HepG2 (cell line): Measurements from ENCODE around the gene SNURF. TPM values are rescaled to one million over a fixed set of nuclear protein-coding genes. Genes with fewer than 3 reads are reported as not detected.
"Not testable (repeated sequence)": the region's sequence is repeated elsewhere in the genome, so short reads cannot be mapped to it uniquely, and the experiment has no call there.

ENCODE experiments used
- ARID5B ChIP-seq: IDR thresholded peaks from 2 replicates; pipeline ENCODE4 v1.4.0; 2020; ENCODE audit warnings: mild to moderate bottlenecking, missing genetic modification reagents
- DPF2 ChIP-seq: sonication (generic); formaldehyde crosslinking; IDR thresholded peaks from 2 replicates; pipeline ENCODE4 v1.4.0; 2020; ENCODE audit warnings: mild to moderate bottlenecking, low read depth, missing genetic modification reagents, borderline replicate concordance
- FOSL2 ChIP-seq: sonication (generic); formaldehyde crosslinking; IDR thresholded peaks from 2 replicates; pipeline ENCODE4 v1.4.0; 2020; ENCODE audit warnings: missing genetic modification reagents
- GATAD2A ChIP-seq: IDR thresholded peaks from 2 replicates; pipeline ENCODE4 v1.6.1; 2016
- HDAC1 ChIP-seq: sonication (generic); formaldehyde crosslinking; IDR thresholded peaks from 2 replicates; pipeline ENCODE4 v1.5.1; 2020; ENCODE audit warnings: mild to moderate bottlenecking, missing genetic modification reagents
- HNF1A ChIP-seq, 2 experiments: sonication (generic) in 1 of 2; formaldehyde crosslinking in 1 of 2; IDR thresholded peaks; 2 replicates each; pipeline versions ENCODE4 v1.4.0 to v1.6.1; 2016 to 2020; ENCODE audit warnings: borderline replicate concordance in 1 of 2, low read depth in 1 of 2, mild to moderate bottlenecking in 1 of 2, missing genetic modification reagents in 1 of 2
- HNF4A ChIP-seq: sonication (generic); formaldehyde crosslinking; IDR thresholded peaks from 2 replicates; pipeline ENCODE4 v1.4.0; 2020; ENCODE audit warnings: missing genetic modification reagents
- HOXA3 ChIP-seq: sonication (generic); formaldehyde crosslinking; IDR thresholded peaks from 2 replicates; pipeline ENCODE4 v1.5.0; 2020; ENCODE audit warnings: missing genetic modification reagents
- KDM6A ChIP-seq: IDR thresholded peaks from 2 replicates; pipeline ENCODE4 v1.6.1; 2016; ENCODE audit warnings: low read depth
- LCORL ChIP-seq, 2 experiments: fragments of 450-650 bp in 1 of 2; sonication (generic) in 1 of 2; formaldehyde crosslinking in 1 of 2; IDR thresholded peaks; 2 replicates each; pipeline versions ENCODE4 v1.5.0 to v1.6.1; 2017 to 2020; ENCODE audit warnings: antibody characterized with exemption in 1 of 2, missing genetic modification reagents in 1 of 2
- RXRB ChIP-seq: IDR thresholded peaks from 2 replicates; pipeline ENCODE4 v1.6.1; 2016; ENCODE audit warnings: borderline replicate concordance, missing genetic modification reagents, missing compliant biosample characterization
- SOX5 ChIP-seq: IDR thresholded peaks from 2 replicates; pipeline ENCODE4 v1.6.1; 2016; ENCODE audit warnings: borderline replicate concordance
- THRA ChIP-seq: sonication (generic); formaldehyde crosslinking; IDR thresholded peaks from 2 replicates; pipeline ENCODE4 v1.4.0; 2020; ENCODE audit warnings: missing genetic modification reagents, borderline replicate concordance
- ZNF329 ChIP-seq: sonication (generic); formaldehyde crosslinking; IDR thresholded peaks from 2 replicates; pipeline ENCODE4 v1.9.0; 2021; ENCODE audit warnings: low read depth, mild to moderate bottlenecking, missing genetic modification reagents
- polyA plus RNA-seq, 8 experiments: library from polyadenylated mRNA; depleted of rRNA in 3 of 8; stranded (reverse) in 7 of 8; unstranded in 1 of 8; fragments of >200 nt; fragmentation: Illumina TruSeq in 4 of 8; extraction: Trizol in 4 of 8; gene quantifications; 2 replicates each; pipeline versions ENCODE4 v1.2.1 to v1.2.3, GENCODE V29; 2011 to 2016; ENCODE audit warnings: low read depth in 4 of 8, missing spikeins in 1 of 8, mixed read lengths in 1 of 8; ENCODE audit not compliant: insufficient read depth in 1 of 8
- total RNA-seq, 5 experiments: library from RNA; depleted of rRNA; stranded (reverse); fragments of >200 nt; fragmentation: Illumina TruSeq; extraction: Trizol; gene quantifications; 2 replicates each; pipeline ENCODE4 v1.2.3, GENCODE V29; 2016; ENCODE audit warnings: low read depth in 1 of 5

SNURF gene
- total and polyA plus RNA-seq, 2 of the 13 experiments (the other 11 are each of a cell fraction or from before 2014, with no cell fraction given): 2.1 to 7.6 TPM

GRCh38 chr15:24931874-24932732 lies 22.7 kb upstream of the SNURF start (continued):
- TF ChIP-seq HNF1A (IDR thresholded peaks at IDR 0.05; ENCODE audit: low read depth): peak; percentile 40; the same call in 1 of the 2 replicates
- TF ChIP-seq HNF1A (CRISPR knock-in tag; IDR thresholded peaks at IDR 0.05; ENCODE audit: borderline replicate concordance); LCORL (IDR thresholded peaks at IDR 0.05): not testable (repeated sequence)
- peak; percentile 27; the same call in 1 of the 2 replicates for TF ChIP-seq HDAC1 (CRISPR knock-in tag)
- peak; percentile 57; the same call in 1 of the 2 replicates for TF ChIP-seq SOX5 (CRISPR knock-in tag)
- peak; percentile 45; the same call in 1 of the 2 replicates for TF ChIP-seq DPF2
- TF ChIP-seq HOXA3: peak; percentile 18; the same call in 1 of the 2 replicates
- TF ChIP-seq ARID5B (CRISPR knock-in tag): peak; percentile 18; the same call in 1 of the 2 replicates
- TF ChIP-seq ZNF329: peak; percentile 34; the same call in 1 of the 2 replicates
- peak; percentile 45 for TF ChIP-seq GATAD2A (CRISPR knock-in tag)
- peak; percentile 87 for TF ChIP-seq HNF4A (CRISPR knock-in tag)
- TF ChIP-seq FOSL2 (CRISPR knock-in tag): 0 out of 2 replicates have a peak, but pooled peaks have one; percentile 10
- peak; percentile 17; the same call in 1 of the 2 replicates for TF ChIP-seq THRA (CRISPR knock-in tag)
- TF ChIP-seq RXRB (CRISPR knock-in tag): 0 out of 2 replicates have a peak, but pooled peaks have one; percentile 29
- TF ChIP-seq KDM6A (CRISPR knock-in tag): peak; percentile 78; the same call in 1 of the 2 replicates
- TF ChIP-seq LCORL (CRISPR knock-in tag; IDR thresholded peaks at IDR 0.05): 0 out of 2 replicates have a peak, but pooled peaks have one; percentile 38
